GM11168 (cell line): ENCODE data around the gene SYNGAP1.

Experiments
- in situ Hi-C: fragments of 300-500 bp; cut with MboI; formaldehyde crosslinking; loops from one replicate; pipeline ENCODE4 v1.12.0; 2022; ENCODE audit warnings: low sequenced_read_pairs; ENCODE audit not compliant: unreplicated experiment

SYNGAP1 gene

GRCh38 chr6:33418690-33419291, 1.1 kb upstream of the SYNGAP1 start:
- in situ Hi-C loops, result no loop called here

DNA sequence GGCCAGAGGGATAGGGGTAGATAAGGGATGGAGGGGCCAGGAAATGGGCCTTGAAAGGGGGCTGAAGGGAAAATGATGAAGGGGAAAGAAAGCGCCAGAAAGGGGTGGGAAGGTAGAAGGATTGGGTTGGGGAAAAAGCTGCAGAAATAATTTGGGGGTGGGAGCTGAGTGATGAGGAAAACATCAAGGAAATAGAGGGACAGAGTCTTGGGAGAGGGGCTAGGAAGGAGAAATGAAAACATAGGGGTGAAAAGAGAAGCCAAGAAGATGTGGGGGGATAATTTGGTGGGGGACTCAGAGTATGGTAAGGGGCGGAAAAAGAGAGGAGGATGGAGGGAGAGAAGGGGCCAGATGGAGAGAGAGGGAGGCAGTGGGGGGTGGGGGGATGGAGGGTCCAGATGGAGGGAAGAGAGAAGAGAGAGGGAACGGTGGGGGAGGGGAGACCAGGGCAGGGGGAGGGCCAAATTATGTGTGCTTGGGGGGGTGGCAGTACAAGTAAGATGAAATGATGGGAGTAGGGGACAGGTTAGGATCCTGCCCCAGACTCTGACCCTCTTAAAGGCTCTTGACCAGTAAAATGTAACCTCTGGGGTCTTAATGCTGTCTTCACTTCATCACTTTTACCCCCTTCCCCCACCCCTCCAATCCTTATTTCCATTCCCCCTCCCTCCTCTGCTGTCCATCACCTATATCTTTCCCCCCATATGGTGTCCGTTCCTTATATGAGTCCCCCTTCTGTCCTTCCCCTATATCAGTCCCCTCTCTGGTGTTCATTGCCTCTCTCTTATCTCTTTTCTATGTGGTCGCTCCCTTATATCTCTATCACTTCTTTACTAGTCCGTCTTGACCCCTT, 852 bp downstream of the SYNGAP1 start:
- in situ Hi-C loops, result no loop called here

- in situ Hi-C loops, result no loop called here
Observed at GRCh38 chr6:33421344-33421643, 1.4 kb downstream of the SYNGAP1 start.

GRCh38 chr6:33423777-33424176, 3.9 kb downstream of the SYNGAP1 start:
- in situ Hi-C loops, result no loop called here

DNA sequence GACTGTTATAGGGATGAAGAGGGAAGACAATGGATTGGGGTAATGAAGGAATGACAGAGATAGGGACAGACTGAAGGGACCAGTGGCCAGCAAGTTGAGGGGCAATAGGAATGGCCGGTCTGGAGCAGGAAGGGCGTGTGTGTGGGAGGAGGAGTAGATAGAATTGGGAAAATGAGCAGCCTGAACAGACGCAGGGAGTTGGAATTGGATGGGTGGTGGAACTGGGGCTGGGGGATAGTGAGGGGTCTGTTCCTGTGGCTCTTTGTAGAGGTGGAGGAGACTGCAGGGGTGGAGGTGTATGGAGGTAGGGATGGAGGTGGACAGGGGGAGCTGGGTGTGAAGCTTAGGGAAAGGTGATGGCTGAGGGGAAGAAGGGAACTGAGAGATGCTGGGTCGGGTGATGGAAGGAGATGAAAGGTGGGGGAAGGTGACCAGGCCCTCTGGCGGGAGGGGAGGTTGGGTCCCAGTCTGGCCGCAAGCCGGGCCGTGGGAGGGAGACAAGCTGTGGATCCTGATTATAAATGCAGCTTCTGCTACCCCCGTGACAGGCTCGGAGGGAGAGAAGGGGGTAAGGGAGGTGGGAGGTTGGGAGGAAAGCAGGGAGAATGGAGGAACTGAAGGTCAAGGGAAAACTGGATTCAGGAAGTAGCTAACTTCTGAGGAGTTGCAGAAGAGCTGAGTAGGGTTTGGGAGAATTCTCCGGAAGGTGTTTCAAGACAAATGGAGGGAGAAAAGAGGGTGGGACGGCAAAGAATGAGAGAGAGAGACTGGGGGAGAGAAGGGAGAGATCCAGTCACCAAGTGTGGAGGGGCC, 5.2 kb downstream of the SYNGAP1 start:
- in situ Hi-C loops, result no loop called here

DNA sequence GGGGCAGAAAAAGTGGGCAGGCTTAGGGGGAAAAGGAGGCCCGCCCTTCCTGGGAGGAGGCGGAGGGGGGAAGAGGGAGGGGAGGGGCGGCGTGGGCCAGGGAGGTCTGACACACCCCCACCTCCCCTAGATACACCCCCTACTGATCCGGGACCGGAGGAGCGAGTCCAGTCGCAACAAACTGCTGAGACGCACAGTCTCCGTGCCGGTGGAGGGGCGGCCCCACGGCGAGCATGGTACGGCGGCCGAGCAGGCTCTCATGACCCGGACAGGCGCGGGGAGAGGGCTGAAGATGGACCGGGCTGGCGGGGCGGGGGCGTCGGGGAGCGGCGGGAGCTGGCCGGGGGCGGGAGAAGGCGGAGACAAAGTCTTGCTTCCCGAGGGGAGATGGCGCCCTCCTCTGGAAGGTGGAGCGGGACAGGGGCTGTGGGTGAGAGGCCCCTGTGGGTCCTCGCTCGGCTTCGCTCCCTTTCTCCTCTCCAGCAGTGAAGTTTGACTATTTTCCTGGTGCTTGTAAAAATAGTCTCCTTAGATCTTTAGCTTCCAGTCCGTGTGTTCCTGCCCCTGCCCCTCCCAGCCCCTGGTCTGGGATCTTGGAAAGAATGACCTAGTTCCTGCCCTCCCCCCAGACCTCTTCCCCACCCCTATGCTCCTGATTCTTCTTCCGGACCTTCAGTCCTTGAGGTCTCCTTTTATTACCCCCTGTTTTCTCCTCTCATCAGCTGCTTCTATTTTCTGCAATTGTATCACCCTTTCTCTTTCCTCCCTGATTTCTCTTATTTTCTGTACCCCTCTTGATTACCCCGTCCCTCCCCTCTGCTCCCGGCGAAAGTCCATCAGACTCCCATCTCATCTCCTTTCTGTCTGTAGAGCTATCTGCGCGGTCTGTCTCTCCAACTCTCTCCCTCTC, 6.1 kb downstream of the SYNGAP1 start:
- in situ Hi-C loops, result no loop called here

DNA sequence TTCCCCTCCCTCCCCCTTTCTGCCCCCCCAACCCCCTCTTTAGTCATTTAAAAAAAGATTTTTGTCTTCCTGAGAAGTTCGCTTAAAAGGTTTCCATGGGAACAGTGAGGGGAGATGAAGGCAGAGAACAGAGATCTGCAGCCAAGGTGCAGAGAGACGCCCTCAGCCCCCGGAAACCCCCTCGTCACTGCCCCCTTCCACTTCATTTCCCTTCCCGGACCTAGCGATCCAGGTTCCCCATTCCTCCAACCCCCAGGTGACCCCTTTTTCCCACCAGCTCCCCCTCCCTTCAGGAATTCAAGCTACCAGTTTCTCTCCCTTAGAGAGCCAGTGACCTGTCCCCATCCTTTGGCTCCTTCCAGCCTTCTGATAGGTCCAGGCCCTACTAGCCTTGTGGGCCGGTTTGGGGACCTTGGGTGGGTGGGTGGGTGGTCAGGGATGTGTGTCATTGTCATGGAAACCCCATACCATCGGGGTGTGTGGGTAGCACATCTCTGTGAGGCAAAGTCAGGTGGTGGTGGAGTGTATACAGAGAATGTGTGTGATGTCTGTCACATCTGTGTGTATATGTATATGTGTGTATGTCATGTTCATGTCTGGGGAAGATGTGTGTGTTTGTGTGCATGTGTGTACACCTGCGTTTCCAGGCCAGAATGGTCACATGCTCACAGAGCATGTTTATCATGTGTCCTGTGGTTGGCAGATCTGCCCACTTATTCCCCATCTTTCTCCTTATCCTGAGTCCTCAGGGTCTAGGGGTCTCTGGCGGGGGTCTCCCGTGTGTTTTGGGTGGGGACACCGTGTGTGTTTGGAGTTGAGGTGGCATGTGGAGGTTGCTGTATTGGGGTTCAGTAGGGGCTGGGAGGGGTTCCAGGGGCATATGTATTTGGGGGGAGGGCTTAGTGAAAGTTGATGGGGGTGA, 7.0 kb downstream of the SYNGAP1 start:
- in situ Hi-C loops, result no loop called here

- in situ Hi-C loops, result no loop called here
Observed at GRCh38 chr6:33427585-33428223, 7.8 kb downstream of the SYNGAP1 start.

GRCh38 chr6:33428224-33428965, 8.5 kb downstream of the SYNGAP1 start:
- in situ Hi-C loops, result no loop called here

DNA sequence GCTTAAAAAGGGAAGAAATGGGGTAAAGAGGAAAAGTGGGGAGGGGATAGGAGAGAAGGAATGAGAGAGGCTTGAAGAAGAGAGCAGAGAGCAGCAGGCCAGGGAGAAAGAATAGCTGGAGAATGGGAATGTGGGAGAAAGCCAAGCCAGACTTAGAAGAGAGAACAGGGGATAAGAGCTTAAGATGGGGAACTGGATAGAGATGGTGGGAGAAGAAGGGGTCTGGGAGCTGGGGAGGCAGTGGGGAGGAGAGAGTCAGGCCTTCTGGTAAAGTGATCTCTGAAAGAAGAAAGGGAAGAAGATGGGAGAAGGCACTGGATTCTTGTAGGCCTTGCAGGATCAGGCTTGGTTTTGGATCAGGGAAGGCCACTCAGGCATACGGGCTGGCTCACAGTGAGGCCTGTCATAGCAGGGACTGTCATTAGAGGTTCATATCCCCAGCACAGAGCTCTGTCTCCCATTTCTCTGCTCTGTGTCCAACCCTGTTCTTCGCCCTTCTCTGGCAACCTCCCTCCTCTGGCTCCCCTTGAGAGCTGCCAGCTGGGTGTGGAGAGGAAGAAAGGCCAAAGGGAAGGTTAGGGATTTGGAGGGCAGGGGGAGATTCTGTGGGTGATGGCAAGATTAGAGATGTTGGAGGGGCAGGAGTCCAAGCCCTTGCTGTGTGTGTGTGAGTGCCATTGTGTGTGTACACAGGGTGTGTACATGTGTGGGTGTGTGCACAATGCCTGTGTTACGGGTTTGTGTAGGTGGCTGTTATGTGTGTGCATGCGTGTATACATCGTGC, 9.3 kb downstream of the SYNGAP1 start:
- in situ Hi-C loops, result no loop called here

GRCh38 chr6:33429750-33430052, 9.8 kb downstream of the SYNGAP1 start:
- in situ Hi-C loops, result no loop called here

- in situ Hi-C loops, result no loop called here
Observed at GRCh38 chr6:33430334-33430733, 10.5 kb downstream of the SYNGAP1 start.

- in situ Hi-C loops, result no loop called here
Observed at GRCh38 chr6:33430991-33431879, 11.4 kb downstream of the SYNGAP1 start.

DNA sequence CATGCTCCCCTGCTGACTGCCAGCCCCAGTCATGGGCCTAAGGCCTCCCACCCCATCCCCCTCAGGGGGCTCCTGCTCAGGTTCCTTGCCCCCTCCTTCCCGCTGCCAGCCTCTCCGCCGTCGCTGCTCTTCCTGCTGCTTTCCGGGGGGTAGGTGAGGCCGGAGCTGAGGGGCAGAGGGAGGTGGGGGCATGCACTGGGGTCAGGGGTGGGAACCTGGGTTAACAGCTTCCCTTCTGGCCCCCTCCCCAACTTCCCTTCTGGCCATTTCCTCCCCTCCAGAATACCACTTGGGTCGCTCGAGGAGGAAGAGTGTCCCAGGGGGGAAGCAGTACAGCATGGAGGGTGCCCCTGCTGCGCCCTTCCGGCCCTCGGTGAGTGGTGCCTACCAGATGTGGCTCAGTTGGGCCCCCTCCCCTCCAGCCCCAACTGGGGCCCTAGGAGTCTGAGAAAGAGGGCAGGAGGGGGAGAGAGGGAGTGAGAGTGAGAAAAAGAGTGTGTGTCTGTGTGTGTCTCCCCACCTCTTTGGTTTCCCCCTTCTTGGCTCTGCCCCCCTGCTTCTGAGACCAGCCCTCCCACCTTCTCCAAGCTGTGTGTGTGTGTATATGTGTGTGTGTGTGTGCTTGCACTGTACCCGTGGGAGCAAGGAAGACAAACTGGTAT, 12.1 kb downstream of the SYNGAP1 start:
- in situ Hi-C loops, result no loop called here

DNA sequence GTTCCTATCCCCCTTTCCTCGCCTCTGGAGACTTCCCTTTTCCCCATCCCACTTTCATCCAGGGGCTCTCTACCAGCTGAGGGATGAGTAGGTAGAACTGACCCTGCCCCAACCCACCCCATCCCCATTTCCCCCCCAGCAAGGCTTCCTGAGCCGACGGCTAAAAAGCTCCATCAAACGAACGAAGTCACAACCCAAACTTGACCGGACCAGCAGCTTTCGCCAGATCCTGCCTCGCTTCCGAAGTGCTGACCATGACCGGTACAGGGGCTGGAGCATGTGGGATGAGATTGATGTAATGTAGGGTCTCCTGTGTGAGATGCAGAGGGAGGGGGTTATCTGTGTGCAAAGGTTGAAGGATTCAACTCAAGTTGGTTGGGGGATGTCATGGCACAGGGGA, 12.7 kb downstream of the SYNGAP1 start:
- in situ Hi-C loops, result no loop called here

- in situ Hi-C loops, result no loop called here
Observed at GRCh38 chr6:33433001-33433543, 13.2 kb downstream of the SYNGAP1 start.
